Fibroblast of pulmonary artery (primary cell): Measurements from ENCODE around the gene NUCB1.
"Not testable (repeated sequence)": the region's sequence is repeated elsewhere in the genome, so short reads cannot be mapped to it uniquely, and the experiment has no call there.

ENCODE experiments used
- DNase-seq: peaks from one replicate; pipeline ENCODE4 v3.0.0-alpha.2; 2010; ENCODE audit warnings: low read depth
- H3K4me3 ChIP-seq: replicated peaks from 2 replicates; pipeline ENCODE4 v1.5.1; 2011; ENCODE audit warnings: low read depth, mild to moderate bottlenecking, control low read depth, low read length, moderate library complexity
- CTCF ChIP-seq: IDR thresholded peaks from 2 replicates; pipeline ENCODE4 v1.5.1; 2011; ENCODE audit warnings: mild to moderate bottlenecking, control low read depth, low read length, inconsistent platforms; ENCODE audit errors: missing control alignments

Gene NUCB1

GRCh38 chr19:48883726-48884125, 16.4 kb upstream of the NUCB1 start:
- TF ChIP-seq CTCF, result no peak
- H3K4me3 ChIP-seq, result no peak overlapping the region
- no peak for DNase-seq

GRCh38 chr19:48887861-48888612, 12.1 kb upstream of the NUCB1 start:
- DNase-seq, result no peak
- no peak for TF ChIP-seq CTCF
- H3K4me3 ChIP-seq, result no peak overlapping the region

- DNase-seq, H3K4me3 ChIP-seq: not testable (repeated sequence)
These were observed 10.6 kb upstream of the NUCB1 start for GRCh38 chr19:48889496-48889895.

- no peak overlapping the region for H3K4me3 ChIP-seq
- DNase-seq, result no peak
- TF ChIP-seq CTCF, result no peak
These were observed 9.6 kb upstream of the NUCB1 start for GRCh38 chr19:48890551-48890950.

GRCh38 chr19:48895226-48895625, 4.9 kb upstream of the NUCB1 start:
- H3K4me3 ChIP-seq, result no peak overlapping the region
- no peak for DNase-seq
- TF ChIP-seq CTCF, result no peak

- H3K4me3 ChIP-seq, result peak overlapping the region; percentile 34
- TF ChIP-seq CTCF, result no peak
- DNase-seq, result peak; percentile 43
These were observed 3.9 kb upstream of the NUCB1 start for GRCh38 chr19:48896191-48896720.

GRCh38 chr19:48897181-48897580, 2.9 kb upstream of the NUCB1 start:
- no peak for TF ChIP-seq CTCF
- DNase-seq, result no peak
- H3K4me3 ChIP-seq, result no peak overlapping the region

GRCh38 chr19:48899386-48899749, 744 bp upstream of the NUCB1 start:
- H3K4me3 ChIP-seq, result peak overlapping the region; percentile 99
- not testable (repeated sequence) for DNase-seq
